ENCODE results near the gene TTC7B.

TTC7B gene

GRCh38 chr14:90617961-90618360 is 198.3 kb downstream of the TTC7B start:
- no peak for DNase-seq (ENCODE audit: low read depth)

GRCh38 chr14:90616881-90617280 is 199.3 kb downstream of the TTC7B start:
- no peak for DNase-seq (ENCODE audit: low read depth)

DNA sequence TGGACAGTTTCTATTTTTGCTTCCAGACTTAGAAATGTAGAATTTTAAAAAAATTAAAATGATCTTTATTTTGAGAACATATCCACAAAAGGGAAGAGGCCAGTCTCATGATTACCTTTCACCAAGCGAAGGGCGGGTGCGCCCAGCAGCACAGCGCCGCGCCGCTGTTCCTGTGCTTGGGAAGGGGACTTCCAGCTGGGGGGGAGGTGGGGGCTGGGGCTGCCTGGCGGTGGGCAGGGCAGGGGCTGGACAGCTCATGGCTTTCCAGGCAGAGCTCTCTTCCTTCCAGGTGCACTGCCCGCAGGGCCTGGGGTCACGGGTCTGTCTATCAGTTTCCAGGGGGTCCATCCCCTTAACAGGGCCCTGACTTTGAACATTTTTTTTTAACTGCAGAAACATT is 199.9 kb downstream of the TTC7B start:
- no peak for DNase-seq (ENCODE audit: low read depth)

GRCh38 chr14:90615517-90616060 is 200.6 kb downstream of the TTC7B start:
- no peak for DNase-seq (ENCODE audit: low read depth)

DNA sequence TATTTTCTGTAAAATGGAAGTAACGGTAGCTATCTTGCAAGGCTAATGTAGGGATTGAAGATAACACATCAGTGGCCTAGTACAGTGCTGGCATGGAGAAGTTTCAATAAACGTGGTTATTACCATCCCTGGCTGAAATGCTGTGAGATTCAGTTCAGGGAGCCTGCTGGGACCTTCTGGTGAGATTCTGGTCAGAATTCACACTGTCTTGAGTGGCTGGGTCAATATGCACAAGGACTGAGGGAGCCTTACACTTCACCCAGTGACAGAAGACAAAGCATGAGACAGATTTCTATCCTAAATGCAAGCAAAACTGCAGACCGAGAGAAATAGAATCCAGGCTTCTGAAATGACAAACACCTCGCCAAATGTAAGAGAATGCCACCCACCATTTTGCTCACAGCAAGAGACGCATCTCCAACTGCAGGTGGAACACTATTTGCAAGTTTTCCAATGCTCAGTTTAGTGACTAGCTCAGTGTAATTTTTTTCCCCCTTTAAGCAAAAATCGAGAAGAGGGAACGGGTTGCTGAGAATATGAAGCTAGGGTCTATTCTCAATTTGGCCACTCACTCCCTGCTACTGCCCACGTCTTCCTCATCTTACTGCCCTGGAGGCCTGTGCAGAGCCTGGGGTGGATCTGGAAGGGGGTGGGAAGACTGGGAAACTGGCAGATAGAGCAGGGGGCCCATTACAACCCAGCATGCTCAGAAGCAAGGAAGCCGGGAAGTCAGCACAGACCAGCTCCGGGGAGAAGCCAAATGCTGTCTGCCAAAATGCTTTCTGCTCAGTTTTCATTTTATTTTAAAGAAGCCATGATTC is 201.3 kb downstream of the TTC7B start:
- DNase-seq (ENCODE audit: low read depth) = no peak

DNA sequence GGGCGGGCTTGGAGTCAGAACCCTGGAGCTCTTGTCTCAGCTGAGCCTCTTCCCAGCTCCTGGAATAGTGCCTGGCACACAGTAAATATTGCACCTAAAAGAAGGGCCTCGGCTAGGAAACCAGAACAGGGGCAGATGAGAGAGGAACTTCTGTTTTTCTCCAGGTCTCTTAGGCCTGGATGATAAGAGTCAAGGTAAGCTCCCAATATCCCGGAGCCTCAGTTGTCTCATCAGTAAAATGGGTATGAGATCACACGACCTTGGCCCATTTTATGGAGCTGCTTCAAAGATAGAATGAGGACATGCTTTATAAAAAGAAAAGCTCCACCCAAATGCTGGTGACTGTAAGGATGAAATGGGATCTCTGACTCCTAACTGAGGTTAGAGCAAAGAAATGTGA is 202.2 kb downstream of the TTC7B start:
- no peak for DNase-seq (ENCODE audit: low read depth)

- no peak for DNase-seq (ENCODE audit: low read depth)
These were observed 202.8 kb downstream of the TTC7B start for GRCh38 chr14:90613453-90613852.

- no peak for DNase-seq (ENCODE audit: low read depth)
These were observed 203.4 kb downstream of the TTC7B start for GRCh38 chr14:90612801-90613200.

DNA sequence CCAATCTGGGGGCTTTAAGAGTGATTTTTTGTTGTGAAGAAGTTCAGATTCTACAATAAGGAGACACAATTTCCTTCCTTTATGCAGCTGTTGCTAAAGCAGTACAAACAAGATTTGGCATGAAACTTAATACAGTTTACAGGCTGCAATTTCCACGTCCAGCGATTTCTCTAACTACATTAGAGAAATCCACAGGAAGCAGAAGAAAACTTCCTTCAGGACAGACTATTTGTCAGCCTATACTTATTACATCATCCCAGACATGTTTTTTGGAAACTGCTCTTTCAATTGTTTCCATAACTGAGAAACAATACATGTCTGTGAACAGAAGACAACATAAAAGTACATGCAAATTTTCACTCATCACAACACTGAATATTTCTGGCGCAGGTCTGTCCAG is 204.3 kb downstream of the TTC7B start:
- DNase-seq (ENCODE audit: low read depth) = no peak

- DNase-seq (ENCODE audit: low read depth) = no peak
These were observed 204.7 kb downstream of the TTC7B start for GRCh38 chr14:90611501-90611900.

GRCh38 chr14:90610346-90611040 is 205.7 kb downstream of the TTC7B start:
- no peak for DNase-seq (ENCODE audit: low read depth)

DNA sequence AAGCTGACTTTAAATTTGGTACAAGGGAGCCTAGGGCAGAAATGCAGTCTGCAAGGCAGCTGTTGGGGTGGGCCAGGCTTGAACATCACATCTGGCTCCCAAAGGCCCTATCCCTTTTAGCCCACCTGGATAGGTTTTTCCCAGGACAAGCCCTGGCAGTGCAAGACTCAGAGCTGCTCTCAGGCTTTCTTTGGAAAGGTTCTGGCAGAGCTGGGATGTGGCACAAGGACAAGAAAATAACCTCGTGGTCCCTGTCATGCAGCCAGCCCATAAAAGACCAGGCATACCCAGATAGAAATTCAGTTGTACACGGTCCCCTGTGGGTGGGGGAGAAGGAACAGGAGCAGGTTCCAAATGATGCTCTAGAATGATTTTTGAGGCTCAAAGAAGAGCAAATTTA is 206.9 kb downstream of the TTC7B start:
- DNase-seq (ENCODE audit: low read depth) = no peak

DNA sequence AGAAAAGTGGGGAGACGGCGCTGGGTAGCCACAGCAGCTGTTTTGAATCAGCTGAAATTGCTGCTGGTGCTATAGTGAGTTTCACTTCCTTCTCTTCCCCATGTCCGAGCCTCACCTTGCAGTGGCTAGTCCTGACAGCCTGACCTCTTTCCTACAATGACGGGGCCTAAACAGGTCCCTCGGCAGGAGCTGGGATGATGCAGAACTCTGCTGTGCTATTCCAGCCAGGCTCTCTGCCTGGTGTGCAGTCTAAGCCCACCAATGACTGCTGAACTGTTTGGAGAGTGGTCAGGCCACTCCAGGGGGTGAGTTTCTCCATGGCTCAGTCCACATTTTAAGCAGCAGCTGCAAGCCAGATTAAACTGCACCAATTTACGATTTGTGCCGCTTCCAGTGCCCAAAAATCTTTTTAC is 207.3 kb downstream of the TTC7B start:
- no peak for DNase-seq (ENCODE audit: low read depth)

- DNase-seq (ENCODE audit: low read depth) = no peak
These were observed 207.9 kb downstream of the TTC7B start for GRCh38 chr14:90608281-90608680.

GRCh38 chr14:90607141-90607540 is 209.1 kb downstream of the TTC7B start:
- no peak for DNase-seq (ENCODE audit: low read depth)

GRCh38 chr14:90606434-90606833 is 209.8 kb downstream of the TTC7B start:
- DNase-seq (ENCODE audit: low read depth) = no peak

GRCh38 chr14:90605430-90605829 is 210.8 kb downstream of the TTC7B start:
- no peak for DNase-seq (ENCODE audit: low read depth)

GRCh38 chr14:90604356-90604755 is 211.9 kb downstream of the TTC7B start:
- no peak for DNase-seq (ENCODE audit: low read depth)

- DNase-seq (ENCODE audit: low read depth) = no peak
These were observed 212.4 kb downstream of the TTC7B start for GRCh38 chr14:90603841-90604240.

DNA sequence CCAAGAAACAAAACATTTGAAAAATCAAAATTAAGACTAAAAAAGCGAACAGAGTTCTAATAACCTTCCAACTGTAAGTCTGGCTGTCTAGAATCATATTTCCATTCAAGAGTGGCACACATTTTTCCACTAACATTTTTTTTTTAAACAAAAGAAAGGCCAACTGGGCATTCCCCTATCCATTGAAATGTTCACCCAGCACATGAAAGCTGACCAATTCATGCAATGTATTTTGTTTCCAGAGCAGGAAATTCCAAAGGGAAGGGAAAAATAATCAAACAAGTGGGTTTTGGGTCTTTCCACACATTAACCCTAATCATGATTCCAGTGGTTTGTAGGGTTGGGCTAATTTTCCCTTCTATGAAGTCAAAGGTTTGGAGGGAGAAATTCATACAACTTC is 212.9 kb downstream of the TTC7B start:
- DNase-seq (ENCODE audit: low read depth) = no peak

- DNase-seq (ENCODE audit: low read depth) = no peak
These were observed 214.0 kb downstream of the TTC7B start for GRCh38 chr14:90602088-90602687.

DNA sequence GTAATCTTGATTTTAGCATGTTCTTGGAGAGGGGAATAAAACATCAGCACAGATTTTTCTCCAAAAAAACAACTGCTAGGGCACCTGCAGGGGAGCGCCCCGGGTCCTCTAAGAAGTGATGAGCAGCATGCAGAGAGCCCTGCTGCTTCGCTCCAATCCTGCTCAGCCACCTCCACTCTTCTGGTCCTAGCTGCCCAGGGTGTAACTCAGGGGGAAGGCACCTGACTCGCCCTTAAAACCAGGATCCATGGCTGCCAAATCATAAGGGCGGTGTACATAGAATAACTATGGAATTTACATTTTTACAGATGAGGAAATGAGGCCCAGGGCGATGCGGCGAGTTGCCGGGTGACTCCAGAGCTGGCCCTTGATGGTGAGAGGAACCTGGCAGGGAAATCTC is 214.7 kb downstream of the TTC7B start:
- DNase-seq (ENCODE audit: low read depth) = no peak

DNA sequence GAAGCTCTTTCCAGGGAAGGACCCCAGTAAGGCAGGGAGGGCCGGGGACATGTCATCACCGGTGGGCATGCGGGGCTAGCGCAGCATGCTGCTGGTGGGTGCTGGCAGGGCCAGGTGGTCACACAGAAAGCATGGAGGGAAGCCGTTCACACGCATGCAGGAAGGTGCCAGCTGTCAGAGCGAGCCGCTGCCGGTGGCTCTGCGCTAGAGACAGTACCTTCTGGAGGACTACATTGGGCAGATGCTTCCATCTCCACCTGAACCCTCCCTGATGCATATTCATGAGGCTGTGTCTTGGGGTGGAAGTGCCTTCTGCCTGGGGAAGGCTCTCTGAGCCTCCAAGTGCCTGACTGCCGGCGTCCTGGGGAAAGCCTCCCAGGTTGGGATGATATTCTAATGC is 215.6 kb downstream of the TTC7B start:
- DNase-seq (ENCODE audit: low read depth) = no peak

All from stimulated activated CD8-positive, alpha-beta memory T cell treated with anti-CD3 and anti-CD28 coated beads, Interleukin-7, amount 100 ng/mL, for 24 hours (primary cell).